ENCODE data around the gene ZNF780A.

ZNF780A gene

GRCh38 chr19:40104754-40105153, 14.0 kb upstream of the ZNF780A start:
- Histone ChIP-seq H3K36me3 (ENCODE audit: control insufficient read depth in 2 of 2, insufficient read depth in 1 of 2, low read length in 2 of 2) (no peaks in the 10 kb centered on the region; a peak in 1 of 3 replicates), H3K4me3 (ENCODE audit: low read depth, low read length) (no peak overlapping the region), H3K27ac (ENCODE audit: extremely low read depth, low read depth, low read length) (no peak overlapping the region), H3K9me3 (ENCODE audit: control insufficient read depth, insufficient read depth, low read depth, low read length) (no peaks in the 10 kb centered on the region), H3K4me1 (ENCODE audit: control insufficient read depth, insufficient read depth, low read length) (no peaks in the 10 kb centered on the region)
- POLR2A ChIA-PET: no interaction called here
- CTCF ChIA-PET: no interaction called here
- TF ChIP-seq ZNF701 (tag by site-specific recombination; IDR thresholded peaks at IDR 0.05): no peak
- TF ChIP-seq ZBTB10 (tag by site-specific recombination; IDR thresholded peaks at IDR 0.05): no peak
- TF ChIP-seq GLI4 (tag by site-specific recombination; IDR thresholded peaks at IDR 0.05): no peak
- no peak for TF ChIP-seq ZNF571 (tag by site-specific recombination; IDR thresholded peaks at IDR 0.05)
- no peak for TF ChIP-seq ZNF645 (tag by site-specific recombination; IDR thresholded peaks at IDR 0.05)
- TF ChIP-seq, protein P1, sequence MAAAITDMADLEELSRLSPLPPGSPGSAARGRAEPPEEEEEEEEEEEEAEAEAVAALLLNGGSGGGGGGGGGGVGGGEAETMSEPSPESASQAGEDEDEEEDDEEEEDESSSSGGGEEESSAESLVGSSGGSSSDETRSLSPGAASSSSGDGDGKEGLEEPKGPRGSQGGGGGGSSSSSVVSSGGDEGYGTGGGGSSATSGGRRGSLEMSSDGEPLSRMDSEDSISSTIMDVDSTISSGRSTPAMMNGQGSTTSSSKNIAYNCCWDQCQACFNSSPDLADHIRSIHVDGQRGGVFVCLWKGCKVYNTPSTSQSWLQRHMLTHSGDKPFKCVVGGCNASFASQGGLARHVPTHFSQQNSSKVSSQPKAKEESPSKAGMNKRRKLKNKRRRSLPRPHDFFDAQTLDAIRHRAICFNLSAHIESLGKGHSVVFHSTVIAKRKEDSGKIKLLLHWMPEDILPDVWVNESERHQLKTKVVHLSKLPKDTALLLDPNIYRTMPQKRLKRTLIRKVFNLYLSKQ (tag by site-specific recombination; IDR thresholded peaks at IDR 0.05; ENCODE audit: borderline replicate concordance): no peak
- 0 out of 2 replicates have a peak, but pooled peaks have one; percentile 51 for TF ChIP-seq SCRT2 (tag by site-specific recombination; IDR thresholded peaks at IDR 0.05)
- no peak for TF ChIP-seq SP7 (tag by site-specific recombination; IDR thresholded peaks at IDR 0.05)

- ChIA-PET CTCF (interaction anchor here (0.7 kb wide), 1 partner anchor 319 kb away, joined by 6 read pairs; no protein-coding TSS in a partner anchor), POLR2A (interaction anchor here (1.2 kb wide), 1 partner anchor 67 kb away, joined by 4 read pairs; no protein-coding TSS in a partner anchor)
- Histone ChIP-seq H3K27ac (ENCODE audit: extremely low read depth, low read depth, low read length) (no peak overlapping the region), H3K36me3 (ENCODE audit: control insufficient read depth in 2 of 2, insufficient read depth in 1 of 2, low read length in 2 of 2) (no peaks in the 10 kb centered on the region; a peak in 1 of 3 replicates), H3K9me3 (ENCODE audit: control insufficient read depth, insufficient read depth, low read depth, low read length) (peaks cover 6% of the 10 kb centered on the region), H3K4me1 (ENCODE audit: control insufficient read depth, insufficient read depth, low read length) (no peaks in the 10 kb centered on the region), H3K4me3 (ENCODE audit: low read depth, low read length) (no peak overlapping the region)
- TF ChIP-seq INSM2 (tag by site-specific recombination; IDR thresholded peaks at IDR 0.05): no peak
- TF ChIP-seq ZNF155 (tag by site-specific recombination; IDR thresholded peaks at IDR 0.05): 0 out of 2 replicates have a peak, but pooled peaks have one; percentile 82
- no peak for TF ChIP-seq OSR2 (tag by site-specific recombination; IDR thresholded peaks at IDR 0.05)
- no peak for TF ChIP-seq ZFHX2 (tag by site-specific recombination; conservative IDR thresholded peaks at IDR 0.05)
- TF ChIP-seq ZNF792 (tag by site-specific recombination; IDR thresholded peaks at IDR 0.05): no peak
- peak; percentile 48; the same call in 1 of the 2 replicates for TF ChIP-seq ZNF146 (tag by site-specific recombination; IDR thresholded peaks at IDR 0.05)
- no peak for TF ChIP-seq ZNF707 (tag by site-specific recombination; IDR thresholded peaks at IDR 0.05)
- peak; percentile 74; the same call in 1 of the 2 replicates for TF ChIP-seq REPIN1 (tag by site-specific recombination; IDR thresholded peaks at IDR 0.05; ENCODE audit: low read depth)
- TF ChIP-seq, protein P2, sequence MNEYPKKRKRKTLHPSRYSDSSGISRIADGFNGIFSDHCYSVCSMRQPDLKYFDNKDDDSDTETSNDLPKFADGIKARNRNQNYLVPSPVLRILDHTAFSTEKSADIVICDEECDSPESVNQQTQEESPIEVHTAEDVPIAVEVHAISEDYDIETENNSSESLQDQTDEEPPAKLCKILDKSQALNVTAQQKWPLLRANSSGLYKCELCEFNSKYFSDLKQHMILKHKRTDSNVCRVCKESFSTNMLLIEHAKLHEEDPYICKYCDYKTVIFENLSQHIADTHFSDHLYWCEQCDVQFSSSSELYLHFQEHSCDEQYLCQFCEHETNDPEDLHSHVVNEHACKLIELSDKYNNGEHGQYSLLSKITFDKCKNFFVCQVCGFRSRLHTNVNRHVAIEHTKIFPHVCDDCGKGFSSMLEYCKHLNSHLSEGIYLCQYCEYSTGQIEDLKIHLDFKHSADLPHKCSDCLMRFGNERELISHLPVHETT (tag by site-specific recombination; IDR thresholded peaks at IDR 0.05): peak; percentile 86
- no peak for TF ChIP-seq ZNF449 (tag by site-specific recombination; IDR thresholded peaks at IDR 0.05)
- TF ChIP-seq ZNF555 (tag by site-specific recombination; conservative IDR thresholded peaks at IDR 0.05): peak; percentile 100
- no peak for TF ChIP-seq EGR2 (tag by site-specific recombination; IDR thresholded peaks at IDR 0.05; ENCODE audit: low read depth)
- TF ChIP-seq ZNF670 (tag by site-specific recombination; IDR thresholded peaks at IDR 0.05; ENCODE audit: low read depth): no peak
- TF ChIP-seq, protein P3, sequence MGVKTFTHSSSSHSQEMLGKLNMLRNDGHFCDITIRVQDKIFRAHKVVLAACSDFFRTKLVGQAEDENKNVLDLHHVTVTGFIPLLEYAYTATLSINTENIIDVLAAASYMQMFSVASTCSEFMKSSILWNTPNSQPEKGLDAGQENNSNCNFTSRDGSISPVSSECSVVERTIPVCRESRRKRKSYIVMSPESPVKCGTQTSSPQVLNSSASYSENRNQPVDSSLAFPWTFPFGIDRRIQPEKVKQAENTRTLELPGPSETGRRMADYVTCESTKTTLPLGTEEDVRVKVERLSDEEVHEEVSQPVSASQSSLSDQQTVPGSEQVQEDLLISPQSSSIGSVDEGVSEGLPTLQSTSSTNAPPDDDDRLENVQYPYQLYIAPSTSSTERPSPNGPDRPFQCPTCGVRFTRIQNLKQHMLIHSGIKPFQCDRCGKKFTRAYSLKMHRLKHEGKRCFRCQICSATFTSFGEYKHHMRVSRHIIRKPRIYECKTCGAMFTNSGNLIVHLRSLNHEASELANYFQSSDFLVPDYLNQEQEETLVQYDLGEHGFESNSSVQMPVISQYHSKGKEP (tag by site-specific recombination; IDR thresholded peaks at IDR 0.05): no peak
- TF ChIP-seq ZNF132 (tag by site-specific recombination; IDR thresholded peaks at IDR 0.05; ENCODE audit: borderline replicate concordance): no peak
- peak; percentile 50; the same call in 1 of the 2 replicates for TF ChIP-seq KLF7 (tag by site-specific recombination; IDR thresholded peaks at IDR 0.05; ENCODE audit: borderline replicate concordance)
Measured at GRCh38 chr19:40103600-40103999, 12.9 kb upstream of the ZNF780A start.

Measured in HEK293 (cell line).